NCI-H2171 (cell line): ENCODE measurements around the gene TPRA1.

Experiments
- DNase-seq: peaks from one replicate; lab custom pipeline; 2025; lab: John Stamatoyannopoulos, UW

TPRA1 gene

GRCh38 chr3:127560051-127560787 lies 30.3 kb downstream of the TPRA1 start:
- no peak for DNase-seq

DNA sequence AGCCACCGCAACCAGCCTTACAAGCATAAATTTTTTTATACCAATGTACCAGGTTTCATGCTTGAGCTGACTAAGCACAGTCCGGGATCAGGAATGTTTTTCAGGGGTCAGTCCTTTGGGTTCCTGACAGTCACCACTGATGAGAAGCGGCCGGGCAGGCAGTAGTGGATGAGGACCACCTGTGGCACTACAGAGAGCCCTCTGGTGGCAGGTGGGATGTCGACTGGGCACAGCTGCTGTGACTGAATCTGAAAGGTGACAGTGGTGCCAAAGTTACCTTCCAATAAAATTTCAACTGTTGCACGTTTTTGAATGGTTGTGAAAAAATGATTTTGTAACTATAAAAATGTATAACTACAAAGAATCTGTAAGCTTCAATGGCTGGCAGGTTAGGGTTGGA lies 34.0 kb downstream of the TPRA1 start:
- no peak for DNase-seq

DNA sequence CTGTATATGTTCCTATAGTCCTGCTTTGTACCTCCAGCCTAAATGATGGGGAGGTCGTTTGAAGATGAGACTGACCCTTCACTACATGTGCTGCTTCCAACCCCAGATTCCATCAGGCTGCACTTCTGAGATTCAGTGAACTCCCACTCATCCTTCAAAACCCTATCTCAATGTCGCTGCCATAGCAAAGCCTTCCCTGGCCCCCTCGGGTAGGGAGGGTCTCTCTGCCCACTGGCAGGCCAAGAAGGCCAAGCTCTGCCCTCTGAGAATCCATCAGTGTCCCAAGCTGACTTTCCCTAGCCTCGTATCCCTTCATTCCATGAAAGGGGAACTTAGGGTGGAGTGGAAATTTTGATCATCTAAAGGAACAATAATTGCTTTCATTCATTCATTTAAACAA lies 35.4 kb downstream of the TPRA1 start:
- DNase-seq, result no peak

- DNase-seq, result peak; percentile 45
These were observed 38.5 kb downstream of the TPRA1 start for GRCh38 chr3:127552038-127552437.

GRCh38 chr3:127551178-127551577 lies 39.4 kb downstream of the TPRA1 start:
- DNase-seq, result no peak

GRCh38 chr3:127550468-127551157 lies 39.9 kb downstream of the TPRA1 start:
- no peak for DNase-seq

DNA sequence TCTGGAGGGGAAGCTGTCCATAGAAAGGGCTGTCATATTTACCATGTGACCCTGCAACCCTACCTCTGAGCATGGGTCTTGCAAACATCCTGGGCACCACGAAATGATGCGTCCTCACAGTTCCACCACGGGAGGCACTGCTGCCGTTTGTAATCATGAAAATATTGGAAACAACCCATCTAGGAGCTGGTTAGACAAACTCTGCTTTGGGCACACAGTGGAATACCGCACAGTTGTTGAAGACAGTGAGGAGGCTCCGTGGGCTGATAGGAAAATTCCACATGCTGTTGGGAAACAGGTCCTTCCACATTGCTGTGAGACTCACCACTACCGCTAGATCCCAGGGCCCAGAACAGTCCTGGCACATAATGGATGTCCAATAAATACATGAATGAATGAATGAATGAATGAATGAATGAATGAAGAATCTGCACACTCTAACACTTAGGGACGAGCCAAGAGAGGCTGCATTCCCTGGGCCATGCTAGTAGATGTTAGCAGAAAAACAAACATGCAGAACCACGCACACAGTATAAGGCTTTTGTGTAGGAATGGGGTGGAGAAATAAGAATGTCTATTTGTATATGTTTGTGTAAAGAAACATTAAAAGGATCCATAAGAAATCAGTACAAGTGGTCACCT lies 40.6 kb downstream of the TPRA1 start:
- no peak for DNase-seq

DNA sequence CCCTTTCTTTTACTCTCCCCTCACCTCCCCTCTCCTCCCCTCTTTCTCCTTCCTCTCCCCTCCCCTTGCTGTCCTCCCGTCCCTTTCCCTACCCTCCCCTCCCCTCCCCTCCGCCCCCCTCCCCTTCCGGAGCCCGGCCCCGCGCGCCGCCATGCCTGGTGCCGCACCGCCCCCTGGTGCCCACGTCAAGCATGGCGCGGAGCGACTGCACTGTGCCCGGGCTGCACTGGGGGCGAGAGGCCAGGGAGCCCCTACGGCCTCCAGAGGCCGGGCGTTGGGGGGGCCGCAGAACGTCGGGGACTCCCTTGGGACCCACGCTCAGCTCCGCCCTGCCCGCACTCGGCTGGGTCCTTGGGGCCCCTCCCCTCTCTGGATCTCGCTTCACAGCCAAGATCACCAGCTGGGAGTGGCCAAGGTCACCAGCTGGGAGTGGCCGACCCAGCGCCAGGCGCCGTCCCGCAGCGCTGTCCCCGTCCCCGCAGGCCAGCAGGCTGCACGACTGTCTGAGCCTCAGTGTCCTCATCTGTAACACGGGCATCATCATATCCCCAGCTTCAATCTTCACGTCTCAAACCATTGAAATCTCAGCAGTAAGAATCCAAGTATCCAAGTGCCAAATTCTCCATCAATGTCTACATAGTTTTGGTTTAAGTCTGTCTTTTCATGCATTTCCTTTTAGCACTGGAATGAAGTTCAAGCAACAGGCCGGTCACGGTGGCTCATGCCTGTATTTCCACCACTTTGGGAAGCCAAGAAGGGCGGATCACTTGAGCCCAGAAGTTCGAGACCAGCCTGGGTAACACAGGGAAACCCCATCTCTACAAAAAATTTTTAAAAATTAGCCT lies 42.5 kb downstream of the TPRA1 start:
- peak; percentile 59 for DNase-seq

DNA sequence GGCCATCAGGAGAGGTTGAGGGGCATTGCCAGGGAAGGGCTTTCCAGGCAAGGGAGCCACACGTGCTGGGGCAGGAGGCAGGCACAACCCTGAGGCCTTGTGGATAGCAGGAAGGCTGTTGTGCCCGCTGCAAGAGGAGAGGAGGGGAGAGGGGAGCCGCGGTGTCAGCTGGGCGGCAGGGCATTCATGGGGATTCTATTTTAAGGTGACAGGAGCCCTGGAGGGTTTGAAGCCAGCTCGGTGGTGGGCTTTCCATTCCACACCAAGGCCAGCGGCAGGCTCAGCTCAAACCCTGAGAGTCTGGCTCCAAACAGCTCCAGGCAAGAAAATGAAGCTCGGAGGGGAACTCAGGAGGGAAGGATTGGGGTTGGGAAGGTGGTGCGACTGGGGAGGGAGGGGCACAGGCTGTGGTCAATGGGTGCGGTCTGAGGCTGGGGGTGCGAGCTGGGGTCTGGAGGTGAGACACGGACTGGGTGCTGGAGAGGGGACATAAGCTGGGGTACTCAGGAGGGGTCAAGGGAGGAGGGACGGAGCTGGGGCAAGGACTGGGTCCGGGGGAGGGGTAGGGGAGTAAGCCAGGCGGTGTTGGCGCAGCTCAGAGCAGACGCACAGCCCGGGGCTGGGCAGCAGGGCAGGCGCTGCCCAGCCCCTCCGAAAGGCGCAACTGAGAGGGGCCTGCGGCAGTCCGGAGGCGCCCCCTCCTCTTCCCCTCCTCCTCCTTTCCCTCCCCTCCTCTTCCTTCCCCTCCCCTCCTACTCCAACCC lies 43.4 kb downstream of the TPRA1 start:
- DNase-seq, result no peak

DNA sequence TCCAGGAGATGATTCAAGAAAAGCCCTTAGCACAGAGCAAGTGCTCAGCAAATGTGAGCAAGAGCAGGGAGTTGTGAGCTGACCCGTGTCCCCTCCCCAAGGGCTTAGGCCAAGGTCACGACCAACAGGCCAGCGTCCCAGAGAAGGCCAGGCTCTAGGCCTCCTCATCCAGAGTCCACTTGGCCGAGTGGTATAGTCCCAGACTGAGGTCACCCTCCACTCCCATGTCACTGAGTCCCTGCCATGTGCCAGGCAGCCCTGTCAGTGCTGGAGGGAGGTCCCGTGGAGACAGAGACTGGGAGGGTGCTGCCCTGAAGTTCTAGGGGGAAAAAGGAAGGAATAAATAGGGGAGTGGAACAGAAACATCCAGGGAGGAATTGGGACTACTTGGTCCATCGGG lies 44.0 kb downstream of the TPRA1 start:
- DNase-seq, result no peak

- no peak for DNase-seq
These were observed 44.6 kb downstream of the TPRA1 start for GRCh38 chr3:127545711-127546457.

- no peak for DNase-seq
These were observed 45.3 kb downstream of the TPRA1 start for GRCh38 chr3:127545216-127545615.

DNA sequence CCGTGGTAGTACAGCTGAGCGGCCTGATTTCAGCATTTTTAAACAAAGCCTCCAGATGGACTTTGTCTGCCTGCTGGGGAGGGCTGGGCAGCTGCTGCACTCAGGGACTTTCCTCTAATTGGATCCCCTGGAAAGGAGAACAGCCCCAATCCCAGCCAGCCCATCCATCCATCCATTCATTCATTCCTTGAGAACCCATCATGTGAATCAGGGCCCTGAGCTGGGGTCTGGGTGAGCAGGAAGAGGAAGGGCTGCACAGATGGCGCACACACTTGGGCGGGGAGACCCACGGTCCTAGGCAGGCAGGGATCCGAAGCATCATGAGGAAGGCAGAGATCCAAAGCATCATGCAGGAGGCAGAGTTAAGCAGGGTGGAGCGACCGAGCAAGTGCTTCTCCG lies 45.7 kb downstream of the TPRA1 start:
- DNase-seq, result no peak

DNA sequence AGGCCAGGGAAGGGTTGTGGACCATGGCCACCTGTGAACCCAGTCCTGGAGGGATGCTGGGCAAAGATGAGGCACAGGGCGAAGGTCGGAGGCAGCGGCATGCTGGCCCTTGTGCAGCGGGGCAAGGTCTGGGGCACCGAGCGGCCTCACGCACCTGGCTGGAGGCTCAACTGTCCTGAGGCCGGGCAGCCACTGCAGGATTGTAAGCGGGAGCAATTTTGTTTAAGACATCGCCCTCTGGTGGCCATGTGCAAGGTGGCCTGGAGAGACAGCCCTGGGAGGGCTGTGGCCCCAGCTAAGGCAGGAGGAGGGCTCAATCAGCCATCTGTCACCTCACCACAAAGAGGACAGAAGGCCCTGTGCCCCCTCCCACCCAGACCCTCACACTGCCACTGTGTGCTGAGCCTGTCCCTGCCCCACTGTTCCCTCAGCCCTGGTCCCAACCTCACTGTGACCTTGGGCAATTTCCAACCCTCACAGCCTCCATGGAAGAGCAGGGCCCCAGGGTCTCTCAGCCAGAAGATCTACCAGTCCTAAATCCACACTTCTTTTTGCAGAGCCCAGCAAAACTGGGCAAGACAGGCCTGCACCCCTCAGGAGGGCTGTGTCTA lies 46.2 kb downstream of the TPRA1 start:
- DNase-seq, result peak; percentile 52

- no peak for DNase-seq
These were observed 47.1 kb downstream of the TPRA1 start for GRCh38 chr3:127543441-127543840.

GRCh38 chr3:127542441-127542952 lies 48.0 kb downstream of the TPRA1 start:
- DNase-seq, result peak; percentile 32

GRCh38 chr3:127541320-127541719 lies 49.2 kb downstream of the TPRA1 start:
- DNase-seq, result no peak

DNA sequence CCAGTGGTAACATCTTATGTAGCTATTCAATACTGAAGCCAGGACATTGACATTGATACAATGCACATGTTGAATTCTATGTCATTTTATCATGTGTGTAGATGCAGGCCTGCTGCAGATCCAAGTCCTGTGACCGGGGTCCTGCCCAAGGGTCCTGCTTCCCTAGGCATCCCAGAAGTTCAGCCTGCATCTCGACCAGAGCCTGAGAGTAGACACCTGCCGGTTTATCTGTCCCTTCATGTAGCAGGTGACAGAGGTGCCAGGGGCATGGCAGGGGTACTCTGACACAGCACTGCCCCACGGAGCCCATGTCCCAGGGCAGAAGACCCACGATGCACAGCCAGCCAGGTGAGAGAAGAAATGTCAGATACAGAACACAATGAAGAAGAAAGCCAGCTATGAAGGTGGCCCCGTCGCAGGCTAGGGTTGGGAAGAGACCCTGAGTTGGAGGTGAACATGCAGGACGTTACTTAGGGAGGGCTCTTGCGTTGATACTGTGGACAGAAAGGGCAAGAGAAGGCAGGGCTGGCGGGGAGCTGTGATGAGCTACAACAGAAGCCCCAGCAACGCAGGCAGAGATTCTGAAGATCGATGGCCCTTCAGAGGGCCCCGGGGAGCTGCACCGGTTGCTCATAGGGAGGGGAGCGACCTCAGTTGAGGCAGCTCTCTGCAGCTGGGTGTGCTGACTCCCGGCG lies 51.0 kb downstream of the TPRA1 start:
- no peak for DNase-seq

GRCh38 chr3:127538569-127538968 lies 52.0 kb downstream of the TPRA1 start:
- DNase-seq, result no peak
